GM18517 (cell line): Measurements from ENCODE around the gene KRT72.

Experiments
- ATAC-seq: cut with Tn5 transposase; IDR thresholded peaks from one replicate; pipeline ENCODE4 v1.9.1; 2021; ENCODE audit warnings: mild to moderate bottlenecking, moderate library complexity; ENCODE audit not compliant: unreplicated experiment

The KRT72 gene

GRCh38 chr12:52630599-52631200, 29.4 kb upstream of the KRT72 start:
- ATAC-seq: no peak

GRCh38 chr12:52630008-52630500, 28.8 kb upstream of the KRT72 start:
- ATAC-seq: no peak

DNA sequence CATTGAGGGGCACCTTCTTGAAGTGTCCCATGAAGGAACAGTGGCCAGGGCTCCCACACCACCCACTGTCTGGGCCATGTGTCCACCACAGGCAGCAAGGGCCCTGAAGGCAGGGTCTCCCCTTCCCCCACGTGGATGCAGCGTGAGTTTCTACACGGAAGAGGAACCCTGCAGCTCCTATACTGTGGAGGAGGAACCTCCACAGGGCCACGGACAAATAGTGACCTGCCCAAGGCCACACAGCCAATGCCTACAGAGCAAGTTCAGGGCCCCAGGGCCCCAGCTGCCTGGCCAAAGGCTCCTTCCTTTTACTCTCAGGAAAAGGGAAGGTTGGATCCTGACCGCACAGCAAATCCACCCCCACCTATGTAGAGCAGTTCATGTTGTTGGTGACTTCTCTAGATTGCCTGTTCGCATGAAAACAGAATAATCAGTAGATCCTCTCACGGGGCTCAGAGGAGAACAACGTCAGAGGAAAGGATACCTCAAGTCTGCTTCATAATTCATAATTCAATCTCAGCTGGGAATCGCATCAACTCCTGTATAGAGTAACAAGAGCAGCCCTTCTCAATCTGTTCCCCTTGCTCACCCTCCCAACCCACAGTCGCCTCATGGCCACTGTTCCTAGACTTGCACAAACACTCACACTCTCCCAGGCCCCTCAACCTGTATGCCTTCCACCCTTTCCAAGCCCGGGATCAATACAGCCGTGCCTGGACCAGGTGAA, 28.2 kb upstream of the KRT72 start:
- ATAC-seq: no peak

DNA sequence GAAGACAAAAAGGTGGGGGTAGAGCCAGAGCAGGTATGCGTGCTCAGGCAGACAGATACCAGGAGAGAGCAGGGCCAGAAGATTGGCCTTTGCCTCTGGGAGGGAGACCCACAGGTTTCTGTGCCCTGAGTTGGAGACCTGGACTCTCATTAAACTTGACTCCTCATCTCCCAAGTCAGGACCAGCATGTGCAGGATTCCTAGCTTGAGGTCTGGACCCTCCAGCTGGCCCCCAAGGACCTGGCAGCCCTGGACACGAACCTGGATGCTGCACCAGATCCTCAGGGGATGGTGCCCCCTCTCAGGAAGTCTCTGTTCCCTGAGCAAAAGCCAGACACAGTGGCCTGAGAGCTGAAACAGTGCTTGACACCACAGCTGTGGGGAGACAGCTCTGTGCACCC, 27.6 kb upstream of the KRT72 start:
- ATAC-seq: no peak

- no peak for ATAC-seq
These were observed 26.8 kb upstream of the KRT72 start for GRCh38 chr12:52628111-52628507.

- ATAC-seq: no peak
These were observed 26.3 kb upstream of the KRT72 start for GRCh38 chr12:52627395-52628110.

- no peak for ATAC-seq
These were observed 21.1 kb upstream of the KRT72 start for GRCh38 chr12:52622349-52622748.

- ATAC-seq: no peak
These were observed 17.6 kb upstream of the KRT72 start for GRCh38 chr12:52618866-52619265.

- ATAC-seq: no peak
These were observed 17.0 kb upstream of the KRT72 start, which contains the start of gene KRT73 for GRCh38 chr12:52618216-52618615. TSS of gene KRT73 (minus strand) at chr12:52618559. CDS start at chr12:52618524, 35 bp downstream.

GRCh38 chr12:52617403-52617785, 16.1 kb upstream of the KRT72 start:
- ATAC-seq: no peak

- no peak for ATAC-seq
These were observed 15.6 kb upstream of the KRT72 start for GRCh38 chr12:52616680-52617402.

DNA sequence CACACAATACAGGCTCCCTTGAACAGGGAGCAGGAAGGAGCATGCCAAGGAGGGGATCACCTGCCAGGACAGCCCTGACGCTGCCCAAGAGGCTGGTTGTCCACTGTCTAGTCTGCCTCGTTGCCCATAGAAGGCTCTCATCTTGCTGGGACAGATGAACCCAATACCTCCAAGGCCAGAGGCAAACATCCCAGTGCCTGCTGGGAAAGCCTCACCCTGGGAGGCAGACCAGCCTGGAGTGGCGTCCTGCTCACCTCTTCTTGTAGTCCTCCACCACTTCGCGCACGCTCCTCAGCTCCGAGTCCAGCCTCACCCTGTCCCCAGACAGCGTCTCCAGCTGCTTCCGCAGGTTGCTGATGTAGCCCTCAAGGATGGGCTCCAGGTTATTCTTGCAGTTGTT, 14.6 kb upstream of the KRT72 start:
- ATAC-seq: no peak

GRCh38 chr12:52615208-52615868, 14.1 kb upstream of the KRT72 start:
- ATAC-seq: no peak

- no peak for ATAC-seq
These were observed 13.3 kb upstream of the KRT72 start for GRCh38 chr12:52614381-52615207.

DNA sequence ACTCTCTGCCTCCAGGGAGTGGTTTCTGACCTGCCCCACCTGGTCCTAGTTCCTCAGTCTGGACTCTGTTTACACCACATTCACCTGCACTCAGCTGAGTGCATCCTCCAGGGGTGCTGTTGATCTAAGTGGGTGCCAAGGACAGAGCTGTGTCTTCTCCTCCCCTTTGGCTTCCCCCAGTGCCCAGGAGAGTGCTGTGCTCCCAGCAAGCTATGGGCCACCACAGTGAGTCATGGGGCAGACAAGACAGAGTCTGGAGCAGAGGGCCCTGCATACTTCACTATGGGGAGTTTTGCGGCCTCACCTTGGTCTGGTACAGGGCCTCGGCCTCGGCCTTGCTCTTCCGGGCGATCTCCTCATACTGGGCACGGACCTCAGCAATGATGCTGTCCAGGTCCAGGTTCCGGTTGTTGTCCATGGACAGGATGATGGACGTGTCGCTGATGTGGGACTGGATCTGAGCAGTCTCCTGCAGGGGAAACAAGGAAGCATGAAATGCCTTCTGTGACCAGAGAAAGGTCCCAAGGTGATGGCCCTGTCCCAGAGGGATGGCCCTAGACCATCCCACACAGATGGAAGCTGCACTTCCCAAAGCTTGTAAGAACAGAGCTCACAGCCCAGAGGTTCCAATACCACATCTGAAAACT, 12.2 kb upstream of the KRT72 start:
- no peak for ATAC-seq

DNA sequence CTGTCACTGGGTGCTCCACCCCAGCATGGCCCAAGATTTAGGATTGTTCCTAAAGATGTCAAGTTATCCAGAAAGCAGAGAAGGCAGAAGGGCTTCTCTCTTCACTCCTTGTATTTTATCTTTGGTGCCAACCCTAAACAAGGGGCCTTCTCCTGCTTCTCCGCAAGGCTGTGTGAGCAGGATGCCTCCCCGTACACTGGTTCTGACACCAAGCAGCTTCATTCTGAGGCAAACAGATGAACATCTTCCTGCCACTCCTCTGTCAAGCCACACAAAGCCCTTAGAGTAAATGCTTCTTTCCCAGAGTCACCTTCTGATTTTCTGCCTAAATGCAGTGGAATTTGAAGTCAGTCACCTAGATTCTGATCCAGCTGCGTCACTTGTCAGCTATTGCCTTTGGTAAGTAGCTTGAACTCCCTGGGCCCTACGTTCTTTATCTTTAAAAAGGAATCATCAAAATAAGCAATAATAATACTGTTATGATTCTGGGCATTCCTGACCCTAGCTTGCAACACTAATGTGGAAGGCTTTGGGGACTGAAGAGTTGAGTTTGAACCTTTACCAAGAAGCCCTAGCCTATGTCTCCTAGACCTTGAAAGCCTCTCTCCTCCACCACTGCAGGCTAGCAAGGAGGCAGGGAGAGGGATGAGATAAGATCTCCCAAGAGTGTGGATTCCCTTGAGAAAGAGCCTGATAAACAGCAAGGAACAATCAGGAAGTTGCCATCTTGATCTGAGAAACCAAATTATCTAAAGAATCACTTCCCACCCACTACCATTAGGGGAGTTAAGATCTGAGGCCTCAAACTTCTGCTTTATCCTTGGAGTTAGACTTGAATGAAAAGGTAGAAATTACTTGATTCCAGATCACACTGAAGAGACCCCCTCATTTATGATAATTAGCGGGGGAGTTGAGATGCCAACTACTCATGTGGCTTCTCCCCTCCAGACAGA, 11.4 kb upstream of the KRT72 start:
- no peak for ATAC-seq

DNA sequence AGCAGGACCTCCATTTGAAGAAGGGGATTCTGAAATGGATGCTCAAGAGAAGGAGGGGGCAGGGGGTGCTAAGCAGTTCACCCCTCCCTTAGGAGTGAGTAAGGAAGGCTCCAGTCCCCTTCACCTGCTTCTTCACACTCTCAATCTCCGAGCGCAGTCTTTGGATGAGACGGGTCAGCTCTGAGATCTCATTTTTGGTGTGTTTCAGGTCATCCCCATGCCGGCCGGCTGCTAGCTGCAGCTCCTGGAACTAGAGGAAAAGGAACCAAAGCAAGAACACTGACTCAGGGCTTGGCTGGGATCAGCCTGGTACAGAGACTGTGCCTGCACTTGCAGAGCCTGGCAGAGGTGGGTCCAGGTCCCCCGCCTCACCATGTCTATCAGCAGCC, 9.8 kb upstream of the KRT72 start:
- no peak for ATAC-seq
